Stimulated activated CD4-positive, alpha-beta T cell treated with anti-CD3 and anti-CD28 coated beads, Interleukin-4, amount 100 ng/mL, for 4 hours (primary cell): ENCODE measurements around the gene HTT.

Source experiments
- DNase-seq, 2 experiments: peaks; one replicate each; pipeline ENCODE4 v3.0.0-alpha.2; 2020

The HTT gene

DNA sequence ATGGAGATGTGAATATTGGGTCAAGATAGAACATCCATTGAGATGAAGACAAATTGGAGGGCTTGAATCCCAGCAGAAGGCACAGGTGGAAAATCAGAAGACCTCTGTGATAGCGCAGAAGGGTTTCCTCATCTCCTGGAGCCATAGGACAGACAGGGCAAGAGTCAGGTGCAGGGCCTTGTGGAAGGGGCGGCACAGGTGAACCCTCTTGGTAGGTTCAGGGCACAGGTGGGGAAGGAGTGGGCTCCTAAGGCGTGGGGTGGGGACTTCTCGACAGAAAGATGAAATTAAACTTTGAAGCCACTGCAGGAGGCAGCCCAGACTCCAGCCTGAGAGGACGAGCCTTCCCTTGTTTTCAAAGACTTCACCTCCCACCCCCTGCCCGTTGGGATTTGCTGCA lies 209.0 kb downstream of the HTT start:
- no peak for DNase-seq

GRCh38 chr4:3283916-3284315 lies 209.4 kb downstream of the HTT start:
- no peak for DNase-seq

GRCh38 chr4:3284734-3285557 lies 210.5 kb downstream of the HTT start:
- no peak for DNase-seq

- DNase-seq = no peak
These were observed 211.3 kb downstream of the HTT start for GRCh38 chr4:3285558-3286334.

GRCh38 chr4:3286335-3287175 lies 212.1 kb downstream of the HTT start:
- no peak for DNase-seq

DNA sequence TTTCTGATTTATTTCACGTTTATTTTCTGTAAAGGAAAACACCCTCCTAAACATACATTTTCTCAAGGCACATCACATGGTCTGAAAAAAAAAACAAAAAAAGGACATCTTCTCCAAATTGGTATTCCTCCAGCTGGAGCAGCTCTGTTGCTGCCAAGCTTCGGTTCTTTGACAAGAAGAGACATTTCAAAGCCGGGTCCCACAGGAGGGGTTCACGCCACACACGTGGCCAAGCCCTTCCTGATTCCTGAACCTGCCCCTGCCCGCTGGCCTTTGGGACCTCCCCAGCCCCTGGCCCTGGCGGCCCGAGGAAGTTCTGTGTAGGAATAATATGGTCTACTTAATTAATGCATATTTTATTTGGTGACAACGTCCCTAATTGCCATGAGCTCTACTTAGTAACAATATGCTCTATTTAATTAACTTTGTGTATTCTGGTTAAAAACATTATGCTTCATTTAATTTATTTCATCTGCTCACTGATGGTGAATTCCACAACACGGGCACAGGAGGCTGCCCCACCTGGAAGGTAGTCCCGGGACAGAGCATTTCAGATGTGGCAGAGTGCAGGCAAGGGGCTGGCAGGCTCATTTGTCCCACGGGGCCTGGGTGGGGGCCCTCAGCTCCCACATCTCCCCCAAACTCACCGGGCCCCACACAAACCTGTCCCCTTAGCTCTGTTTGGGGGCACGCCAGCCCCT lies 212.9 kb downstream of the HTT start:
- no peak for DNase-seq

- DNase-seq = no peak
These were observed 213.6 kb downstream of the HTT start for GRCh38 chr4:3287972-3288570.

DNA sequence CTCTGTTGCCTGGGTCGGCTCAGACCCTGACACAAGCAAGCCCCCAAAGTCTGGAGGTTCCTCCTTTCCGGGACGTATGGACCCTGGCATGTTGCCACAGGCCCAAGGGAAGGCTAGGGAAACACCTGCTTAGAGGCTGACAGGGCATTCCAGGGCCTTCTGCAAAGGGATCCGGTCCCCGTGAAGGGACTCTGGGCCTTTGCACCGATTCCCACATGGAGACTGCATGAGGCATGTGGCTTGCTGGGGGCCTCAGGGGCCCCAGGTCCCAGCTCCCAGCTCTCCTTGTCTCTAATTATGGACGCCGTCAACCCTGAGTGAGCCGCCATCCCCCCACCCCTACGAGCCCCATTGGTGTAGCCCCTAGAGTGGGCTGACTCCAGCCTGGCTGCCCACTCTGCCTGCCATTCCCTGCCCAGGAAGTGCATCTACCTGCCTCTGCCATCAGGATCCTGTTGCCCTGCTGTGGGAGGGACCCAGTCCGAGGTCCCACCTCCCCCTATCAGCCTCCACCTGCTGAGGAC lies 214.2 kb downstream of the HTT start:
- DNase-seq = no peak

DNA sequence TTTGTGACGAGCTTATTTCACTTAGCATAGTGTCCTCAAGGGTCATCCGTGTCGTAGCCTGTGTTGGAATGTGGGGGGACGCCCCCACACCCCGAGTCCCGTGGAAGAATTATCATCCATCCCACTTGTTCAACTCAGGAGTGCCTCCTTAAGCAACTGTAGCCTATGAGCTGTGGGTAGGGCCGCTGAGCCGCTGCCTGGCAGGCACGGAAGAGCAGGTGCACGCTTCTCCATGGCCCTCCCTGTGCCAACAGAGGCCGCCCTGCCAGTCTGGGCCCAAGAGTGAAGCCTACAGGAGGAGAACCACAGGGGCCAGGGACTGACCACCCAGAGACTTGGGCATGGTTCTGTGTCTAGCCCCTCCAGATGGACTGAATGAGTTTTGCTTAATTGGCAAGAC lies 216.0 kb downstream of the HTT start:
- DNase-seq = no peak

- no peak for DNase-seq
These were observed 216.4 kb downstream of the HTT start for GRCh38 chr4:3290889-3291321.

GRCh38 chr4:3291411-3291968 lies 217.0 kb downstream of the HTT start:
- DNase-seq = no peak

- peak in 1 of 2 experiments; percentile 25 for DNase-seq
These were observed 217.6 kb downstream of the HTT start for GRCh38 chr4:3291969-3292570.

- peak; percentile 84 to 90 for DNase-seq
These were observed 218.3 kb downstream of the HTT start, which contains the start of gene RGS12 for GRCh38 chr4:3292571-3293400. TSS of gene RGS12 (plus strand) at chr4:3293021. CDS start at chr4:3316171, 23,150 bp downstream.
